HTERT RPE-1 (cell line): ENCODE measurements around the gene PPIL1.

Experiments used
- in situ Hi-C: fragments of 300-500 bp; cut with MboI; formaldehyde crosslinking; loops from 4 replicates; pipeline ENCODE4 v1.14.3; 2020; ENCODE audit warnings: low sequenced_read_pairs

The PPIL1 gene

GRCh38 chr6:36856277-36856676, 18.3 kb downstream of the PPIL1 start:
- in situ Hi-C loops, result no loop called here

- in situ Hi-C loops, result no loop called here
Observed at GRCh38 chr6:36855750-36856149, 18.9 kb downstream of the PPIL1 start.

- in situ Hi-C loops, result no loop called here
Observed at GRCh38 chr6:36853325-36853724, 21.3 kb downstream of the PPIL1 start.

GRCh38 chr6:36852481-36853147, 22.0 kb downstream of the PPIL1 start:
- in situ Hi-C loops, result no loop called here

- in situ Hi-C loops, result no loop called here
Observed at GRCh38 chr6:36851626-36852025, 23.0 kb downstream of the PPIL1 start.

GRCh38 chr6:36851149-36851614, 23.4 kb downstream of the PPIL1 start:
- in situ Hi-C loops, result no loop called here

GRCh38 chr6:36850021-36850420, 24.6 kb downstream of the PPIL1 start:
- in situ Hi-C loops, result no loop called here

GRCh38 chr6:36848658-36849441, 25.8 kb downstream of the PPIL1 start:
- in situ Hi-C loops, result no loop called here

- in situ Hi-C loops, result no loop called here
Observed at GRCh38 chr6:36847991-36848390, 26.6 kb downstream of the PPIL1 start.

- in situ Hi-C loops, result no loop called here
Observed at GRCh38 chr6:36847152-36847551, 27.5 kb downstream of the PPIL1 start.

GRCh38 chr6:36845233-36845632, 29.4 kb downstream of the PPIL1 start:
- in situ Hi-C loops, result no loop called here

GRCh38 chr6:36844232-36845170, 30.1 kb downstream of the PPIL1 start:
- in situ Hi-C loops, result no loop called here

- in situ Hi-C loops, result no loop called here
Observed at GRCh38 chr6:36843170-36843569, 31.4 kb downstream of the PPIL1 start.

- in situ Hi-C loops, result no loop called here
Observed at GRCh38 chr6:36841756-36842155, 32.8 kb downstream of the PPIL1 start.

GRCh38 chr6:36840432-36841403, 33.9 kb downstream of the PPIL1 start:
- in situ Hi-C loops, result no loop called here

- in situ Hi-C loops, result no loop called here
Observed at GRCh38 chr6:36839749-36840431, 34.7 kb downstream of the PPIL1 start.

- in situ Hi-C loops, result no loop called here
Observed at GRCh38 chr6:36838896-36839748, 35.5 kb downstream of the PPIL1 start, which contains the start of gene CPNE5. CPNE5 (minus strand) TSS chr6:36839444; CDS start chr6:36839377, 67 bp downstream.

- in situ Hi-C loops, result no loop called here
Observed at GRCh38 chr6:36837686-36838085, 36.9 kb downstream of the PPIL1 start.

- in situ Hi-C loops, result no loop called here
Observed at GRCh38 chr6:36837022-36837339, 37.6 kb downstream of the PPIL1 start.
